HuH-7.5 (cell line): ENCODE measurements around the gene PCDHGC4.
A peak's percentile ranks its signal among the peaks of the same experiment; 100 is the strongest.

Experiments used
- DNase-seq: peaks from one replicate; pipeline ENCODE4 v3.0.0; 2011; ENCODE audit warnings: low spot score

PCDHGC4 gene

DNA sequence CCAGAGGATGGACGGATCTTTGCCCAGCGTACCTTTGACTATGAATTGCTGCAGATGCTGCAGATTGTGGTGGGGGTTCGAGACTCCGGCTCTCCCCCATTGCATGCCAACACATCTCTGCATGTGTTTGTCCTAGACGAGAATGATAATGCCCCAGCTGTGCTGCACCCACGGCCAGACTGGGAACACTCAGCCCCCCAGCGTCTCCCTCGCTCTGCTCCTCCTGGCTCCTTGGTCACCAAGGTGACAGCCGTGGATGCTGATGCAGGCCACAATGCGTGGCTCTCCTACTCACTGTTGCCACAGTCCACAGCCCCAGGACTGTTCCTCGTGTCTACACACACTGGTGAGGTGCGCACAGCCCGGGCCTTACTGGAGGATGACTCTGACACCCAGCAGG lies 5.9 kb downstream of the PCDHGC4 start:
- no peak for DNase-seq

- no peak for DNase-seq
Measured at GRCh38 chr5:141491323-141492167, 6.7 kb downstream of the PCDHGC4 start.

GRCh38 chr5:141492168-141492885 lies 7.5 kb downstream of the PCDHGC4 start:
- DNase-seq = no peak

GRCh38 chr5:141493500-141494422 lies 8.9 kb downstream of the PCDHGC4 start:
- no peak for DNase-seq

DNA sequence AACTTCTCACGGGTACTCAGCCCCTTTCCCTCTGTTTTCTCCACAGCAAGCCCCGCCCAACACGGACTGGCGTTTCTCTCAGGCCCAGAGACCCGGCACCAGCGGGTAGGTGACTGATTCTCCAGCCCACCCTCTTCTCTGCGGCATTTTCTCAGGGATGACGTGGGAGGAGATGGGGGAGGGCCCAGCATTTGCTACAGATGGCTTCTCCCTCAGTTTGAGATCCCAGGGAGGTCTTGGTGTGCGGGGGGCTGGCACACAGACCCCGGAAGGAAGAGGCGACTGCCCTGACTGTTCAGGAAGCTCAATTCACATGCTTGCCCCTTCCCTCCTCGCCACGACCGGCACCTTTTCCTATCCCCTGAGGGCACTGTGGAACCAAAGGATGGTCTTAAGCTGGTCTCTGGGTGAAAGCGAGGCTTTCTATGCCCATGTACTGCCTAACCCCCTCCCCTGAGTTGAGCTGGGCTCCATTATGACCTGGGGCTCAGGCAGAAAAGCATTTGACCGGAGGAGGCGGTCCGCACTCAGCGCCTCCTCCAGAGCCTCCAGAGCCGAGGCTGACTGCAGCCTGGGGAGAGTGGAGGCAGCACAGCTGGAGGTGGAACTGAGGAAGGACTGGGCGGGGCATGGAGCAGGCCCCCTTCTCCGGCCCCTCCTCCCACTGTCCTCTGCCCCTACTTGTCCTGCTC lies 10.1 kb downstream of the PCDHGC4 start:
- no peak for DNase-seq

DNA sequence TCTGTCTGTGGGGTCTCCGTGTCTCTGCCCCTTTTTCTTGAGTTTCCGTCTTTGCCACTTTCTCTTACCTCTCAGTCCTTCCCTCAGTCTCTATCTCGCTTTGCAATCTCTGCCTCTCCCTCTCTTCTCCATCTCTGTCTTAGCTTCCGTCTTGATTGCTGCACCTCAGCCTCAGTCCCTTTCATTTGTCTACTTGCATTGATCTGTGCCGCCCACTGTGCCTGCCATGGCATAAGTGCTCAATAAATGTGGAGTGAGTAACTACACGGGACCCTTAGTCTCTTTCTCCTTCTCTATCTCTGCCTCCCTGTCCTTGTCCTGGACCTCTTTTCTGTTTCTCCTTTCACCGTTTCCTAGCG lies 10.6 kb downstream of the PCDHGC4 start:
- no peak for DNase-seq

GRCh38 chr5:141496038-141496437 lies 11.2 kb downstream of the PCDHGC4 start:
- DNase-seq = no peak

GRCh38 chr5:141501761-141502160 lies 16.9 kb downstream of the PCDHGC4 start:
- DNase-seq = no peak

GRCh38 chr5:141503681-141504080 lies 18.9 kb downstream of the PCDHGC4 start:
- no peak for DNase-seq

DNA sequence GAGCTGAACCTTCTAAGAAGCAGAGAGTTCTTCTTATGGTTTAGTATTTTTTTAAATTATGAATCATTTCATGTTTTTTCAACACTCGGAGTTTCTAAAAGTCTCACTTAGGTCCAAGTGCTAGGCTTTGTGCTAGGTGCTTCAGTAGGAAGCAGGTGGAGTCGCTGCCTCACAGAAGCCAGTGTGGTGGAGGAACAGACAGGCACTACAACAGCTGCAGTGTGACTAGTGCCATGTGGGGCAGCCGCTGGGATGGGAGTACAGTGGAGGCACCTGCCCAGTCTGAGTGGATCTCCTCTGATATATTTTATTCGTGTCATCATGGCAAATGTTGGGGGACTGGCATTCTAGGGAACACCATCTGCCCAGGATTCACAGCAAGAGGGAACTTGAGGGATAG lies 19.4 kb downstream of the PCDHGC4 start:
- DNase-seq = no peak

GRCh38 chr5:141506381-141507155 lies 21.7 kb downstream of the PCDHGC4 start:
- no peak for DNase-seq

DNA sequence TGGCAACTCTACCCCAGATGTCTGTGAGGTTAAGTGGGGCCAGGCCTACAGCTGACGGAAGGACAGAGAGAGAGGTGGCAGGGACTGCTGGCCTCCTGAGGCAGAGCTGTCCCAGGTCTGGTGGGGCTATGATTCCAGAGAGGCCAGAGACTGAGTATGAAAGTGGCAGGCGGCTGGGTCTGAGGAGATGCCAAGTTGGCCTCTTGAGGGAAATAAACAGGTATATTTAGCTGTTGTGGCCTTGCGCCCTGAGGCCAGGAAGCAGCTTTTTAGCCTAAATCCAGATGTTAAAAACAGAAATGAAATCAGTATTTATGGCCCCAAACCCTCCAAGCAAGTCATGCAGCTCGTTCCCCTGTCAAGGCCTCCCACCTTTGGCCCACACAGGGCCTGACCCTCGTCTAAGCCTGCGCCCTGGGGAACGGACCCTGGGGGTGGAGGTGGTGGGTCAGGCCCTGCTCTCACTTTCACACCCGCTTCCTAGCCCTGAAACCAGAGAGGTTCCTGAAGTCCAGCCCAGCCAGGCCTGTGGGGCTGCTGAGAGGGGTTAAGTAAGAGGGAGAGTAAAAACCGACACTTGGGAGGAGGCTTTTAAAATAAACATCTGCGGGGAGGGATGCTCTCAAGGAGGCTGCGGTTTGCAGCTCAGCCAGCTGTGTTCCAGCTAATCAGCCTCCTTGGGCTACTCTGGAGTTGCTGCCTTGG lies 22.7 kb downstream of the PCDHGC4 start:
- DNase-seq = no peak

DNA sequence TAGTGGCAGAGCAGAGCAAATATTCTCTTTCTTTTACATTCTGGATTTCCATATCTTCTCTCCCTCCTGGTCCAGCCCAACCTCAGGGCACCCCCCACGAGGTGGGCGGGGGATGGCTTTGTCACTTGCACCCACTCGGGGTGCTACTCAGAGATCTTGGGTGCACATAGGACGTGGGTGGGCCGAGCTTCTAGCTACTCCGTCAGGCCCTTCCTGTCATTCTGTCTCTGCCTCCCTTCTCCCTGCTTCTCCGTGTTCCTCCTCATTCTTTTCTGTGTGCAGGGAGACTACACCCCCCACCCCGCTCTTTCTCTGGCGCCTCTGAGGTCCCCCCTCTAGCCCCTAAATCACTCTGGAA lies 23.6 kb downstream of the PCDHGC4 start:
- DNase-seq = no peak

- DNase-seq = no peak
Measured at GRCh38 chr5:141508798-141509611, 24.2 kb downstream of the PCDHGC4 start.

- no peak for DNase-seq
Measured at GRCh38 chr5:141510160-141510559, 25.3 kb downstream of the PCDHGC4 start.

- DNase-seq = no peak
Measured at GRCh38 chr5:141510850-141511601, 26.2 kb downstream of the PCDHGC4 start.

GRCh38 chr5:141511771-141512325 lies 27.0 kb downstream of the PCDHGC4 start:
- no peak for DNase-seq

- DNase-seq = peak; percentile 87
Measured at GRCh38 chr5:141512390-141512910, 27.6 kb downstream of the PCDHGC4 start.
